ENCODE results near the gene TFR2. TPM values are rescaled to one million over a fixed set of nuclear protein-coding genes. Genes with fewer than 3 reads are reported as not detected.

Gene TFR2
- total and polyA plus RNA-seq, 2 of the 4 experiments (the other 2 are of a cell fraction): 0.18 to 0.50 TPM

GRCh38 chr7:100655908-100656674, 14.7 kb upstream of the TFR2 start, which contains the start of gene ACTL6B:
ACTL6B (minus strand) TSS chr7:100656448; CDS start chr7:100656354, 94 bp downstream.
- H3K4me2 ChIP-seq (ENCODE audit: low read depth, low read length): peak within 1 kb of the TSS; percentile 71
- H2BK5ac ChIP-seq (ENCODE audit: low read depth, low read length, poor library complexity, severe bottlenecking): no peak within 1 kb of the TSS
- 11% methylated on average over 47 of the region's 63 CpGs; no CpG with 5 or more reads in 1 of the 2 experiments for WGBS, 2 experiments (ENCODE audit: extremely low coverage in 2 of 2, insufficient read length in 1 of 2)
- H3K18ac ChIP-seq (ENCODE audit: low read depth, low read length): no peak within 1 kb of the TSS
- H3K79me1 ChIP-seq (ENCODE audit: low read depth in 1 of 2, low read length in 2 of 2): no peaks in the 10 kb centered on the region
- no peaks in the 10 kb centered on the region for H4K20me1 ChIP-seq (ENCODE audit: insufficient read depth, low read length)
- H4K5ac ChIP-seq (ENCODE audit: low read depth, low read length): no peak within 1 kb of the TSS
- peaks cover 27% of the 10 kb centered on the region for H3K27me3 ChIP-seq (ENCODE audit: control insufficient read depth, insufficient read depth, low read length)
- H2BK15ac ChIP-seq (ENCODE audit: low read depth, low read length): no peak within 1 kb of the TSS
- H2AK9ac ChIP-seq (replicated peaks; ENCODE audit: low read depth, low read length, poor library complexity): no peak within 1 kb of the TSS
- ChIA-PET CTCF (no interaction called here), POLR2A (ENCODE audit: unreplicated experiment) (no interaction called here)
- no peak within 1 kb of the TSS for H3K4ac ChIP-seq (ENCODE audit: low read depth, low read length)
- dilution Hi-C loops (cut with HindIII; ENCODE audit: low sequenced_read_pairs, unreplicated experiment): no loop called here
- H2AFZ ChIP-seq (replicated peaks; ENCODE audit: low read length, poor library complexity): peak within 1 kb of the TSS; percentile 71
- no peak within 1 kb of the TSS for H2BK20ac ChIP-seq (ENCODE audit: low read depth, low read length)
- no peak within 1 kb of the TSS for H2BK120ac ChIP-seq (ENCODE audit: low read depth, low read length)
- no peak within 1 kb of the TSS for H3K56ac ChIP-seq (ENCODE audit: extremely low read depth, insufficient read depth, low read length)
- in situ Hi-C loops (cut with MboI; ENCODE audit: low sequenced_read_pairs): no loop called here
- no peak within 1 kb of the TSS for H3K4me3 ChIP-seq (ENCODE audit: insufficient read depth, low read depth, low read length)
- no peaks in the 10 kb centered on the region for H3K36me3 ChIP-seq (ENCODE audit: control insufficient read depth, insufficient read depth, low read length)
- no peak within 1 kb of the TSS for H3K14ac ChIP-seq (replicated peaks; ENCODE audit: low read depth, low read length)
- no peak within 1 kb of the TSS for H4K91ac ChIP-seq (ENCODE audit: insufficient read depth, low read depth, low read length)
- no peak within 1 kb of the TSS for H2AK5ac ChIP-seq (ENCODE audit: low read depth, low read length)
- BruUV-seq (replicated peaks): no TSS peak
- H4K8ac ChIP-seq (ENCODE audit: low read depth in 2 of 2, low read length in 2 of 2): no peak within 1 kb of the TSS
- H3K4me1 ChIP-seq (ENCODE audit: control insufficient read depth, insufficient read depth, low read length): no peaks in the 10 kb centered on the region
- TF ChIP-seq FOS (IDR thresholded peaks at IDR 0.05; ENCODE audit: low read depth, low read length) (no peak), RCOR1 (IDR thresholded peaks at IDR 0.05; ENCODE audit: insufficient replicate concordance, low read length) (no peak), RFX5 (IDR thresholded peaks at IDR 0.05; ENCODE audit: low read depth, low read length) (no peak), CHD1 (IDR thresholded peaks at IDR 0.05; ENCODE audit: low read depth, low read length) (no peak), CEBPB (IDR thresholded peaks at IDR 0.05; ENCODE audit: low read depth, low read length) (no peak), BHLHE40 (IDR thresholded peaks at IDR 0.05; ENCODE audit: low read depth, low read length) (no peak), NFE2L2 (IDR thresholded peaks at IDR 0.05; ENCODE audit: low read depth, low read length) (no peak), MAZ (IDR thresholded peaks at IDR 0.05; ENCODE audit: borderline replicate concordance, low read depth, low read length) (no peak), MAFK (IDR thresholded peaks at IDR 0.05; ENCODE audit: low read depth, low read length) (no peak), POLR2A (IDR thresholded peaks at IDR 0.05; ENCODE audit: low read depth, low read length) (no peak), RAD21 (IDR thresholded peaks at IDR 0.05; ENCODE audit: low read length) (no peak), SMC3 (IDR thresholded peaks at IDR 0.05; ENCODE audit: low read depth, low read length) (no peak)
- TF ChIP-seq, protein P1, sequence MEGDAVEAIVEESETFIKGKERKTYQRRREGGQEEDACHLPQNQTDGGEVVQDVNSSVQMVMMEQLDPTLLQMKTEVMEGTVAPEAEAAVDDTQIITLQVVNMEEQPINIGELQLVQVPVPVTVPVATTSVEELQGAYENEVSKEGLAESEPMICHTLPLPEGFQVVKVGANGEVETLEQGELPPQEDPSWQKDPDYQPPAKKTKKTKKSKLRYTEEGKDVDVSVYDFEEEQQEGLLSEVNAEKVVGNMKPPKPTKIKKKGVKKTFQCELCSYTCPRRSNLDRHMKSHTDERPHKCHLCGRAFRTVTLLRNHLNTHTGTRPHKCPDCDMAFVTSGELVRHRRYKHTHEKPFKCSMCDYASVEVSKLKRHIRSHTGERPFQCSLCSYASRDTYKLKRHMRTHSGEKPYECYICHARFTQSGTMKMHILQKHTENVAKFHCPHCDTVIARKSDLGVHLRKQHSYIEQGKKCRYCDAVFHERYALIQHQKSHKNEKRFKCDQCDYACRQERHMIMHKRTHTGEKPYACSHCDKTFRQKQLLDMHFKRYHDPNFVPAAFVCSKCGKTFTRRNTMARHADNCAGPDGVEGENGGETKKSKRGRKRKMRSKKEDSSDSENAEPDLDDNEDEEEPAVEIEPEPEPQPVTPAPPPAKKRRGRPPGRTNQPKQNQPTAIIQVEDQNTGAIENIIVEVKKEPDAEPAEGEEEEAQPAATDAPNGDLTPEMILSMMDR (conservative IDR thresholded peaks at IDR 0.05; ENCODE audit: low read depth, low read length): no peak
- TF ChIP-seq, protein P2, sequence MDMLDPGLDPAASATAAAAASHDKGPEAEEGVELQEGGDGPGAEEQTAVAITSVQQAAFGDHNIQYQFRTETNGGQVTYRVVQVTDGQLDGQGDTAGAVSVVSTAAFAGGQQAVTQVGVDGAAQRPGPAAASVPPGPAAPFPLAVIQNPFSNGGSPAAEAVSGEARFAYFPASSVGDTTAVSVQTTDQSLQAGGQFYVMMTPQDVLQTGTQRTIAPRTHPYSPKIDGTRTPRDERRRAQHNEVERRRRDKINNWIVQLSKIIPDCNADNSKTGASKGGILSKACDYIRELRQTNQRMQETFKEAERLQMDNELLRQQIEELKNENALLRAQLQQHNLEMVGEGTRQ (IDR thresholded peaks at IDR 0.05; ENCODE audit: low read depth, low read length): no peak
- TF ChIP-seq, protein P3, sequence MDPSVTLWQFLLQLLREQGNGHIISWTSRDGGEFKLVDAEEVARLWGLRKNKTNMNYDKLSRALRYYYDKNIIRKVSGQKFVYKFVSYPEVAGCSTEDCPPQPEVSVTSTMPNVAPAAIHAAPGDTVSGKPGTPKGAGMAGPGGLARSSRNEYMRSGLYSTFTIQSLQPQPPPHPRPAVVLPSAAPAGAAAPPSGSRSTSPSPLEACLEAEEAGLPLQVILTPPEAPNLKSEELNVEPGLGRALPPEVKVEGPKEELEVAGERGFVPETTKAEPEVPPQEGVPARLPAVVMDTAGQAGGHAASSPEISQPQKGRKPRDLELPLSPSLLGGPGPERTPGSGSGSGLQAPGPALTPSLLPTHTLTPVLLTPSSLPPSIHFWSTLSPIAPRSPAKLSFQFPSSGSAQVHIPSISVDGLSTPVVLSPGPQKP (IDR thresholded peaks at IDR 0.05; ENCODE audit: borderline replicate concordance, low read depth, low read length): no peak
- H3K9ac ChIP-seq (ENCODE audit: low read depth, low read length): no peak within 1 kb of the TSS
- ATAC-seq (ENCODE audit: low read depth) (peak; percentile 98), DNase-seq (peak; percentile 18)
- intact Hi-C loops (cut with micrococcal nuclease): no loop called here
- peaks cover 2% of the 10 kb centered on the region; the same call in 1 of the 2 replicates for H3K9me3 ChIP-seq (ENCODE audit: control insufficient read depth, insufficient read depth, low read length)
- no peak within 1 kb of the TSS for H3K23ac ChIP-seq (ENCODE audit: low read depth, low read length)
- no peaks in the 10 kb centered on the region for H3K9me1 ChIP-seq (ENCODE audit: insufficient read depth, low read length)
- no peak within 1 kb of the TSS for H3K27ac ChIP-seq (ENCODE audit: insufficient read depth, low read length)

All from IMR-90 (cell line).